H1 (cell line): ENCODE data around the gene TCF7L1. TPM values are rescaled to one million over a fixed set of nuclear protein-coding genes. Genes with fewer than 3 reads are reported as not detected.

Experiments
- CTCF ChIA-PET: fragments of 300-600 bp; sonication (Branson Sonifier 250); formaldehyde crosslinking; loops from one replicate; lab custom pipeline; 2021; ENCODE audit not compliant: partially characterized antibody; lab: Charles Lee
- POLR2A ChIA-PET: fragments of 300-600 bp; sonication (Branson Sonifier 250); formaldehyde crosslinking; loops from one replicate; lab custom pipeline; 2021; ENCODE audit warnings: inconsistent platforms; ENCODE audit not compliant: partially characterized antibody; lab: Charles Lee
- DNase-seq, 2 experiments: peaks; one replicate each; pipeline versions ENCODE4 v3.0.0 to v3.0.0-alpha.2; 2010 to 2022; ENCODE audit warnings: low spot score in 2 of 2, low read depth in 1 of 2, mixed read lengths in 1 of 2
- FAIRE-seq: peaks from 2 replicates; lab custom pipeline; 2011; peaks lifted over from hg19 to GRCh38; lab: Jason Lieb, UNC
- H2AFZ ChIP-seq: 2 replicates; pipeline ENCODE4 v1.8.1; 2012; ENCODE audit warnings: low read length, inconsistent platforms
- H2AK5ac ChIP-seq: 2 replicates; pipeline ENCODE4 v1.6.1; 2013; ENCODE audit warnings: low read depth, low read length
- H2BK120ac ChIP-seq: replicated peaks from 2 replicates; pipeline ENCODE3; 2013; ENCODE audit warnings: low read depth, low read length, inconsistent platforms
- H2BK12ac ChIP-seq: 2 replicates; pipeline ENCODE4 v1.6.1; 2013; ENCODE audit warnings: low read depth, low read length
- H2BK15ac ChIP-seq: 2 replicates; pipeline ENCODE4 v1.6.1; 2013; ENCODE audit warnings: low read length
- H2BK20ac ChIP-seq: 2 replicates; pipeline ENCODE4 v1.6.1; 2013; ENCODE audit warnings: low read length
- H2BK5ac ChIP-seq: 2 replicates; pipeline ENCODE4 v1.6.1; 2013; ENCODE audit warnings: low read depth, low read length
- H3K14ac ChIP-seq: 2 replicates; pipeline ENCODE4 v1.6.1; 2013; ENCODE audit warnings: inconsistent platforms; ENCODE audit not compliant: insufficient read length
- H3K18ac ChIP-seq: 2 replicates; pipeline ENCODE4 v1.6.1; 2013; ENCODE audit warnings: low read length; ENCODE audit errors: extremely low read depth
- H3K23ac ChIP-seq: 2 replicates; pipeline ENCODE4 v1.6.1; 2013; ENCODE audit warnings: inconsistent platforms; ENCODE audit not compliant: insufficient read length
- H3K23me2 ChIP-seq: 2 replicates; pipeline ENCODE4 v1.6.1; 2013; ENCODE audit warnings: low read depth, low read length
- H3K27ac ChIP-seq: 2 replicates; pipeline ENCODE4 v1.6.1; 2011; ENCODE audit warnings: low read depth, low read length, inconsistent platforms
- H3K27me3 ChIP-seq, 4 experiments: replicated peaks in 1 of 4; 1 replicate in 1 of 4; 2 replicates in 3 of 4; pipeline versions ENCODE4 v1.6.1 to v1.8.1; 2011 to 2013; ENCODE audit warnings: low read length in 3 of 4, mild to moderate bottlenecking in 3 of 4, inconsistent platforms in 2 of 4, mixed read lengths in 2 of 4, moderate library complexity in 1 of 4; ENCODE audit not compliant: control insufficient read depth in 3 of 4, insufficient read depth in 3 of 4; ENCODE audit errors: extremely low read depth in 1 of 4
- H3K36me3 ChIP-seq, 4 experiments: 2 replicates each; pipeline versions ENCODE4 v1.6.1 to v1.8.1; 2011 to 2013; ENCODE audit warnings: mild to moderate bottlenecking in 4 of 4, low read length in 3 of 4, moderate library complexity in 2 of 4, control low read depth in 1 of 4, inconsistent platforms in 1 of 4; ENCODE audit not compliant: insufficient read depth in 4 of 4, control insufficient read depth in 2 of 4
- H3K4ac ChIP-seq: replicated peaks from 2 replicates; pipeline ENCODE3; 2013; ENCODE audit warnings: low read length, low read depth, mixed read lengths, inconsistent platforms; ENCODE audit not compliant: insufficient read length
- H3K4me1 ChIP-seq, 4 experiments: replicated peaks in 1 of 4; 1 replicate in 1 of 4; 2 replicates in 3 of 4; pipeline versions ENCODE4 v1.6.1 to v1.8.1; 2011 to 2013; ENCODE audit warnings: low read length in 3 of 4, inconsistent platforms in 2 of 4, mixed read lengths in 1 of 4; ENCODE audit not compliant: insufficient read depth in 4 of 4, control insufficient read depth in 3 of 4
- H3K4me2 ChIP-seq, 2 experiments: 2 replicates each; pipeline versions ENCODE4 v1.6.1 to v1.8.1; 2011 to 2013; ENCODE audit warnings: low read depth in 2 of 2, low read length in 2 of 2, control low read depth in 1 of 2, inconsistent platforms in 1 of 2, mild to moderate bottlenecking in 1 of 2; ENCODE audit not compliant: insufficient read depth in 1 of 2
- H3K4me3 ChIP-seq, 4 experiments: fragments of 200-600, 300-600 bp in 1 of 4; sonication (generic), shearing (Covaris generic), sonication (Bioruptor Twin) in 1 of 4; 2 replicates each; pipeline versions ENCODE4 v1.5.1 to v1.8.1; 2011 to 2016; ENCODE audit warnings: low read length in 4 of 4, low read depth in 3 of 4, control low read depth in 2 of 4, inconsistent platforms in 2 of 4, mild to moderate bottlenecking in 2 of 4, mixed read lengths in 1 of 4, moderate library complexity in 1 of 4; ENCODE audit not compliant: insufficient read depth in 2 of 4; ENCODE audit errors: extremely low read depth in 1 of 4
- H3K56ac ChIP-seq: replicated peaks from 2 replicates; pipeline ENCODE3; 2013; ENCODE audit warnings: low read depth, mild to moderate bottlenecking, mixed read lengths, low read length, inconsistent platforms; ENCODE audit not compliant: insufficient read length
- H3K79me1 ChIP-seq: 2 replicates; pipeline ENCODE4 v1.6.1; 2013; ENCODE audit warnings: low read depth, low read length, control low read depth
- H3K79me2 ChIP-seq, 2 experiments: 2 replicates each; pipeline versions ENCODE4 v1.6.1 to v1.8.1; 2012 to 2013; ENCODE audit warnings: low read length in 2 of 2, mild to moderate bottlenecking in 2 of 2, inconsistent platforms in 1 of 2; ENCODE audit not compliant: insufficient read depth in 2 of 2, control insufficient read depth in 1 of 2
- H3K9ac ChIP-seq, 4 experiments: replicated peaks in 1 of 4; 1 replicate in 1 of 4; 2 replicates in 3 of 4; pipeline versions ENCODE4 v1.6.1 to v1.8.1; 2011 to 2013; ENCODE audit warnings: low read depth in 3 of 4, low read length in 3 of 4, control low read depth in 2 of 4, mild to moderate bottlenecking in 2 of 4, moderate library complexity in 2 of 4, inconsistent platforms in 1 of 4; ENCODE audit errors: extremely low read depth in 1 of 4
- H3K9me3 ChIP-seq, 2 experiments: 2 replicates each; pipeline versions ENCODE4 v1.6.1 to v1.8.1; 2012 to 2013; ENCODE audit warnings: mild to moderate bottlenecking in 2 of 2, moderate library complexity in 2 of 2, control low read depth in 1 of 2, inconsistent platforms in 1 of 2, low read depth in 1 of 2, low read length in 1 of 2, mixed read lengths in 1 of 2; ENCODE audit not compliant: insufficient read depth in 2 of 2
- H4K20me1 ChIP-seq, 2 experiments: replicated peaks in 1 of 2; 2 replicates each; pipeline versions ENCODE3 to v1.8.1; 2011 to 2013; ENCODE audit warnings: inconsistent platforms in 2 of 2, low read length in 2 of 2, mild to moderate bottlenecking in 1 of 2; ENCODE audit not compliant: insufficient read depth in 2 of 2, control insufficient read depth in 1 of 2
- H4K5ac ChIP-seq: 2 replicates; pipeline ENCODE4 v1.6.1; 2013; ENCODE audit warnings: low read length, low read depth, mixed read lengths, inconsistent platforms; ENCODE audit not compliant: insufficient read length
- H4K8ac ChIP-seq: 2 replicates; pipeline ENCODE4 v1.8.0; 2013; ENCODE audit warnings: mild to moderate bottlenecking, moderate library complexity, low read length, inconsistent platforms; ENCODE audit not compliant: insufficient read depth; ENCODE audit errors: extremely low read depth
- H4K91ac ChIP-seq: replicated peaks from 2 replicates; pipeline ENCODE3; 2013; ENCODE audit warnings: low read length, mixed read lengths, inconsistent platforms; ENCODE audit not compliant: insufficient read length
- BRCA1 ChIP-seq: IDR thresholded peaks from 2 replicates; pipeline ENCODE4 v1.6.1; 2012; ENCODE audit warnings: low read depth, low read length, improper control_type of control experiment
- CHD2 ChIP-seq: IDR thresholded peaks from 2 replicates; pipeline ENCODE4 v1.6.1; 2012; ENCODE audit warnings: low read length, improper control_type of control experiment
- RNF2 ChIP-seq: fragments of 200-900, 300-1000 bp; sonication (generic); IDR thresholded peaks from 2 replicates; pipeline ENCODE4 v1.7.1; 2016; ENCODE audit warnings: borderline replicate concordance, low read depth, mild to moderate bottlenecking, antibody characterized with exemption, low read length; ENCODE audit not compliant: poor library complexity, severe bottlenecking; ENCODE audit errors: missing control alignments
- SP4 ChIP-seq: IDR thresholded peaks from 2 replicates; pipeline ENCODE4 v1.6.1; 2012; ENCODE audit warnings: low read length, inconsistent platforms
- TEAD4 ChIP-seq: IDR thresholded peaks from 2 replicates; pipeline ENCODE4 v1.6.1; 2012; ENCODE audit warnings: low read depth, low read length, inconsistent platforms, mixed read lengths
- USF2 ChIP-seq: IDR thresholded peaks from 2 replicates; pipeline ENCODE4 v1.6.1; 2011; ENCODE audit warnings: low read length, improper control_type of control experiment
- YY1 ChIP-seq: IDR thresholded peaks from 2 replicates; pipeline ENCODE4 v1.6.1; 2011; ENCODE audit warnings: low read depth, mild to moderate bottlenecking, low read length
- WGBS, 2 experiments: shearing (Covaris generic) in 1 of 2; methylation state at CpG; one replicate each; pipeline versions ENCODE4 v1.1.6 to v1.1.7; 2013 to 2015; ENCODE audit warnings: low lambda C conversion rate in 2 of 2, mixed read lengths in 2 of 2, inconsistent platforms in 1 of 2, low coverage in 1 of 2, missing lambda C conversion rate in 1 of 2; ENCODE audit not compliant: insufficient replicate concordance in 2 of 2, insufficient coverage in 1 of 2, insufficient read length in 1 of 2; ENCODE audit errors: extremely low coverage in 1 of 2, missing lambda C conversion rate in 1 of 2; 5-methylcytosine and 5-hydroxymethylcytosine counted together
- polyA plus RNA-seq, 7 experiments: library from polyadenylated mRNA; depleted of rRNA in 3 of 7; stranded (reverse) in 5 of 7; unstranded in 2 of 7; fragments of >200 nt in 5 of 7; fragments of 200-250 nt in 2 of 7; gene quantifications; 1 replicate in 5 of 7; 2 replicates in 1 of 7; 4 replicates in 1 of 7; pipeline versions ENCODE4 v1.2.1 to v1.2.3, GENCODE V29; 2011 to 2013; ENCODE audit warnings: missing spikeins in 2 of 7, mixed read lengths in 2 of 7
- total RNA-seq: library from RNA; stranded (reverse); fragmentation: NEBNext Ultra II Directional; extraction: Animal tissue kit (Norgen Biotek cat#: 25700); gene quantifications from 2 replicates; pipeline ENCODE4 v1.2.1, GENCODE V29; 2021

TCF7L1 gene
- total and polyA plus RNA-seq, 2 of the 8 experiments (the other 6 are each of a cell fraction or from before 2014, with no cell fraction given) = 27.5 to 108 TPM

GRCh38 chr2:85281553-85281952, 148.4 kb downstream of the TCF7L1 start:
- H3K9ac ChIP-seq = no peak overlapping the region
- peaks cover 0 to 8% (median 5%) of the 10 kb centered on the region in 4 experiments; a peak in 5 of 8 replicates for H3K36me3 ChIP-seq
- H2AK5ac ChIP-seq = no peak overlapping the region
- H4K5ac ChIP-seq = no peak overlapping the region
- ChIA-PET CTCF (interaction anchor here (0.7 to 4.1 kb wide), 5 partner anchors 15 to 215 kb away, joined by 3 to 34 read pairs (median 5); no protein-coding TSS in a partner anchor), POLR2A (interaction anchor here (0.8 kb wide), 1 partner anchor 130 kb away, joined by 3 read pairs; no protein-coding TSS in a partner anchor)
- no peak overlapping the region for H3K4ac ChIP-seq
- H3K18ac ChIP-seq = no peak overlapping the region
- peaks cover 0 to 45% of the 10 kb centered on the region in 2 experiments; a peak in 2 of 4 replicates for H3K79me2 ChIP-seq
- H4K20me1 ChIP-seq = peaks cover 10 to 13% of the 10 kb centered on the region in 2 experiments
- H3K27ac ChIP-seq = no peak overlapping the region
- H3K4me3 ChIP-seq = no peak overlapping the region
- H3K4me2 ChIP-seq = no peak overlapping the region
- H2BK12ac ChIP-seq = no peak overlapping the region
- no peak overlapping the region for H4K8ac ChIP-seq
- H2BK120ac ChIP-seq = no peak overlapping the region
- no peak overlapping the region for H2BK15ac ChIP-seq
- no peak overlapping the region for H4K91ac ChIP-seq
- no peak for FAIRE-seq
- no peak overlapping the region for H3K14ac ChIP-seq
- peaks cover 5 to 11% (median 8%) of the 10 kb centered on the region in 4 experiments for H3K4me1 ChIP-seq
- no peaks in the 10 kb centered on the region for H3K9me3 ChIP-seq
- H2BK20ac ChIP-seq = no peak overlapping the region
- H3K56ac ChIP-seq = no peak overlapping the region
- 0 out of 2 replicates have a peak overlapping the region, but pooled peaks have one; percentile 18 for H2BK5ac ChIP-seq
- H3K27me3 ChIP-seq = no peaks in the 10 kb centered on the region
- H3K23ac ChIP-seq = no peak overlapping the region
- no peak overlapping the region for H2AFZ ChIP-seq
- DNase-seq = no peak
- peaks cover 22% of the 10 kb centered on the region for H3K79me1 ChIP-seq
- no peaks in the 10 kb centered on the region for H3K23me2 ChIP-seq
- 98% methylated on average over 6 of the region's 6 CpGs; no CpG with 5 or more reads in 1 of the 2 experiments for WGBS, 2 experiments
- TF ChIP-seq USF2 (no peak), CHD2 (no peak), BRCA1 (no peak), YY1 (no peak), RNF2 (no peak), SP4 (no peak), TEAD4 (no peak)
